Activated CD4-positive, alpha-beta T cell treated with anti-CD3 and anti-CD28 coated beads for 36 hours (primary cell): ENCODE data around the gene SPATA21. TPM values are rescaled to one million over a fixed set of nuclear protein-coding genes. Genes with fewer than 3 reads are reported as not detected.

ENCODE experiments used
- ATAC-seq: fragments of 200-7000 bp; cut with Tn5 transposase; one replicate; pipeline ENCODE4 v1.10.0; 2021; ENCODE audit warnings: mild to moderate bottlenecking, moderate library complexity
- CTCF ChIA-PET: fragments of 350-600 bp; sonication (Branson Sonifier 250); formaldehyde crosslinking; loops from one replicate; lab custom pipeline; 2021; ENCODE audit warnings: antibody characterized with exemption; lab: Charles Lee
- POLR2A ChIA-PET: fragments of 350-600 bp; sonication (Branson Sonifier 250); formaldehyde crosslinking; loops from one replicate; lab custom pipeline; 2021; ENCODE audit warnings: antibody characterized with exemption, inconsistent platforms; lab: Charles Lee
- DNase-seq: peaks from one replicate; pipeline ENCODE4 v3.0.0-alpha.2; 2020
- H3K27ac Mint-ChIP-seq: one replicate; pipeline ENCODE4 v1.8.0; 2021; ENCODE audit warnings: mixed read lengths
- H3K27me3 Mint-ChIP-seq: one replicate; pipeline ENCODE4 v1.8.0; 2021; ENCODE audit warnings: mixed read lengths
- H3K36me3 Mint-ChIP-seq: one replicate; pipeline ENCODE4 v1.8.0; 2021; ENCODE audit warnings: low read depth, mixed read lengths
- H3K4me1 Mint-ChIP-seq: one replicate; pipeline ENCODE4 v1.8.0; 2021; ENCODE audit warnings: mixed read lengths
- H3K4me3 Mint-ChIP-seq: one replicate; pipeline ENCODE4 v1.8.0; 2021; ENCODE audit warnings: mild to moderate bottlenecking, moderate library complexity, mixed read lengths
- H3K9me3 Mint-ChIP-seq: one replicate; pipeline ENCODE4 v1.8.0; 2021; ENCODE audit warnings: low read depth, mixed read lengths
- intact Hi-C, 2 experiments: fragments of 100-400 bp; cut with DNase I in 1 of 2; cut with micrococcal nuclease in 1 of 2; formaldehyde crosslinking; loops; one replicate each; pipeline versions ENCODE4 v1.14.2 to v1.15.1; 2022 to 2024; cut with DNase I, micrococcal nuclease
- total RNA-seq, 2 experiments: library from RNA; stranded (reverse); gene quantifications; one replicate each; pipeline ENCODE4 v1.2.3, GENCODE V29; 2021

The SPATA21 gene
- total RNA-seq, 2 experiments from 2014 or later, result not detected

- Mint-ChIP-seq H3K27me3 (no peaks in the 10 kb centered on the region), H3K36me3 (no peaks in the 10 kb centered on the region), H3K4me1 (peaks cover 30% of the 10 kb centered on the region), H3K4me3 (peak overlapping the region; percentile 38), H3K9me3 (no peaks in the 10 kb centered on the region), H3K27ac (peak overlapping the region; percentile 88)
- ChIA-PET POLR2A (no interaction called here), CTCF (interaction anchor here (0.7 kb wide), 1 partner anchor 19 kb away, joined by 3 read pairs; no protein-coding TSS in a partner anchor)
- intact Hi-C loops, result loop anchor here in 1 of 2 experiments (5.0 to 10.0 kb wide), 2 partner anchors 76 to 304 kb away; no protein-coding TSS in a partner anchor
- ATAC-seq, result no peak
- DNase-seq, result no peak
Observed at GRCh38 chr1:16421201-16421600, 16.0 kb downstream of the SPATA21 start.

DNA sequence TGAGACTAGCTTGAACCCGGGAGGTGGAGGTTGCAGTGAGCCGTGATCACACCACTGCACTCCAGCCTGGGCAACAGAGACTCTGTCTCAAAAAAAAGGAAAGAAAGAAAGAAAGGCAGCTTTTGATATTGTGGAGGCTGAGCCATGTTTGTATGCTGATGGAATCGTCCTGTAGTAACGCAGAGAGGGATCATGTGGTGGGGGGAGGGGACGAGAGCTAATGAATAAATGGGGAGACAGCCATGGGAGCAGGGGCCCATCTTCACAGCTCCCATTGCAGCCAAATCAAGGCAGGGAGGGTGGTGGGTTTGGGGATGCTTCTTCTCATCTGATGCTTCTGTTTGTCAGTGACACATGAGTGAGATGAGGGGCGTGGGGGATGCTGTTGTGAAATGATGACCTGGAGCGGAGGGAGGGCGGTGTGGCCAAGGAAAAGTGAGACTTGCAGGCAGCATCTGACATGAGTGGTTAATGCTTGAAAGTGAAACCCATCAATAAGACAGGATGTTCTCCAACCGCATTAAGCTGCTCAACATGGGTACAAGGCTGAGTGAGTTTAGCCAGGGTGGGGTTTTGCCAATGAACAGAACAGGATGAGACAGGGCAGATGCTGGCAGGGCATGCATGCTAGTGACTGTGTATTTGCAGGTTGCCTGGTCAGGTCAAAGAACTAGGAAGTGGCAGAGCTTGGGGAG, 16.7 kb downstream of the SPATA21 start:
- H3K4me1 Mint-ChIP-seq, result peaks cover 30% of the 10 kb centered on the region
- ChIA-PET POLR2A (interaction anchor here (0.8 kb wide), 2 partner anchors 20 to 53 kb away, joined by 3 to 4 read pairs; partner anchors contain the start of gene NECAP2), CTCF (interaction anchor here (0.7 kb wide), 2 partner anchors 20 to 44 kb away, joined by 3 read pairs; no protein-coding TSS in a partner anchor)
- DNase-seq (peak; percentile 84), ATAC-seq (peak; percentile 97)
- H3K36me3 Mint-ChIP-seq, result no peaks in the 10 kb centered on the region
- intact Hi-C loops, result loop anchor here in 1 of 2 experiments (1.0 to 10.0 kb wide), 4 partner anchors 20 to 304 kb away; partner anchors contain the start of genes NECAP2 and SZRD1
- peak overlapping the region; percentile 88 for H3K27ac Mint-ChIP-seq
- no peaks in the 10 kb centered on the region for H3K9me3 Mint-ChIP-seq
- H3K4me3 Mint-ChIP-seq, result peak overlapping the region; percentile 38
- H3K27me3 Mint-ChIP-seq, result no peaks in the 10 kb centered on the region

- ATAC-seq (peak; percentile 36), DNase-seq (peak; percentile 38)
- intact Hi-C loops, result no loop called here
- POLR2A ChIA-PET, result interaction anchor here (0.7 kb wide), 1 partner anchor 571 kb away, joined by 4 read pairs; the partner anchor contains the start of gene SPEN
- H3K4me1 Mint-ChIP-seq, result peaks cover 30% of the 10 kb centered on the region
- no peaks in the 10 kb centered on the region for H3K36me3 Mint-ChIP-seq
- H3K9me3 Mint-ChIP-seq, result no peaks in the 10 kb centered on the region
- CTCF ChIA-PET, result no interaction called here
- peak overlapping the region; percentile 82 for H3K27ac Mint-ChIP-seq
- no peak overlapping the region for H3K4me3 Mint-ChIP-seq
- H3K27me3 Mint-ChIP-seq, result no peaks in the 10 kb centered on the region
Observed at GRCh38 chr1:16418823-16419425, 18.3 kb downstream of the SPATA21 start.

GRCh38 chr1:16413191-16413590, 24.0 kb downstream of the SPATA21 start:
- no peak for ATAC-seq
- no peaks in the 10 kb centered on the region for H3K9me3 Mint-ChIP-seq
- H3K36me3 Mint-ChIP-seq, result no peaks in the 10 kb centered on the region
- no peaks in the 10 kb centered on the region for H3K27me3 Mint-ChIP-seq
- H3K4me3 Mint-ChIP-seq, result no peak overlapping the region
- no peak for DNase-seq
- POLR2A ChIA-PET, result no interaction called here
- CTCF ChIA-PET, result no interaction called here
- intact Hi-C loops, result no loop called here
- H3K4me1 Mint-ChIP-seq, result no peaks in the 10 kb centered on the region
- no peak overlapping the region for H3K27ac Mint-ChIP-seq

GRCh38 chr1:16410803-16411202, 26.4 kb downstream of the SPATA21 start:
- intact Hi-C loops, result no loop called here
- Mint-ChIP-seq H3K9me3 (no peaks in the 10 kb centered on the region), H3K27ac (no peak overlapping the region), H3K27me3 (no peaks in the 10 kb centered on the region), H3K4me3 (no peak overlapping the region), H3K4me1 (no peaks in the 10 kb centered on the region), H3K36me3 (no peaks in the 10 kb centered on the region)
- CTCF ChIA-PET, result no interaction called here
- POLR2A ChIA-PET, result no interaction called here
- ATAC-seq (no peak), DNase-seq (no peak)

GRCh38 chr1:16409536-16410152, 27.6 kb downstream of the SPATA21 start:
- CTCF ChIA-PET, result no interaction called here
- Mint-ChIP-seq H3K27ac (no peak overlapping the region), H3K27me3 (no peaks in the 10 kb centered on the region), H3K4me1 (no peaks in the 10 kb centered on the region), H3K9me3 (no peaks in the 10 kb centered on the region), H3K4me3 (no peak overlapping the region), H3K36me3 (no peaks in the 10 kb centered on the region)
- intact Hi-C loops, result no loop called here
- POLR2A ChIA-PET, result no interaction called here
- no peak for DNase-seq
- ATAC-seq, result no peak

GRCh38 chr1:16406868-16407267, 30.4 kb downstream of the SPATA21 start:
- no peak overlapping the region for H3K4me3 Mint-ChIP-seq
- ChIA-PET POLR2A (no interaction called here), CTCF (interaction anchor here (0.6 kb wide), 1 partner anchor 512 kb away, joined by 3 read pairs; no protein-coding TSS in a partner anchor)
- no peaks in the 10 kb centered on the region for H3K4me1 Mint-ChIP-seq
- H3K27me3 Mint-ChIP-seq, result no peaks in the 10 kb centered on the region
- intact Hi-C loops, result no loop called here
- no peak for DNase-seq
- ATAC-seq, result no peak
- no peak overlapping the region for H3K27ac Mint-ChIP-seq
- H3K9me3 Mint-ChIP-seq, result no peaks in the 10 kb centered on the region
- no peaks in the 10 kb centered on the region for H3K36me3 Mint-ChIP-seq

DNA sequence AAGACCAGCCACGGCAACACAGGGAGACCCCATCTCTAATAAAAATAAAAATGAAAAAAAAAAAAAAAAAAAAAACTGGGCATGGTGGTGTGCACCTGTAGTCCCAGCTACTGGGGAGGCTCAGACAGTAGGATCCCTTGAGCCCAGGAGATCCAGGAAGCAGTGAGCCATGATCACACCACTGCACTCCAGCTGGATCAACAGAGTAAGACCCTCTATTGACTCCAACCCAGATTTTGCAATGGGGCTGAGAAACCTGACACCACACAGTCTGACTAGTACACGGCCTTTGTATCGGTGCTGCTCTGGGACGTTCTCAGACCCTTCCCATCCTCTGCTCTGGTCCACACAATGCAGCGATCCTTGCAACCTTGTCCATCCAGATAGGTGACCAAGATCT, 31.8 kb downstream of the SPATA21 start:
- no peaks in the 10 kb centered on the region for H3K9me3 Mint-ChIP-seq
- no peaks in the 10 kb centered on the region for H3K4me1 Mint-ChIP-seq
- ChIA-PET CTCF (interaction anchor here (0.6 to 0.7 kb wide), 3 partner anchors 9 to 312 kb away, joined by 3 to 5 read pairs (median 5); no protein-coding TSS in a partner anchor), POLR2A (interaction anchor here (0.7 kb wide), 1 partner anchor 594 kb away, joined by 6 read pairs; no protein-coding TSS in a partner anchor)
- ATAC-seq, result no peak
- no peaks in the 10 kb centered on the region for H3K27me3 Mint-ChIP-seq
- no peaks in the 10 kb centered on the region for H3K36me3 Mint-ChIP-seq
- no peak overlapping the region for H3K27ac Mint-ChIP-seq
- intact Hi-C loops, result no loop called here
- no peak overlapping the region for H3K4me3 Mint-ChIP-seq
- DNase-seq, result no peak

DNA sequence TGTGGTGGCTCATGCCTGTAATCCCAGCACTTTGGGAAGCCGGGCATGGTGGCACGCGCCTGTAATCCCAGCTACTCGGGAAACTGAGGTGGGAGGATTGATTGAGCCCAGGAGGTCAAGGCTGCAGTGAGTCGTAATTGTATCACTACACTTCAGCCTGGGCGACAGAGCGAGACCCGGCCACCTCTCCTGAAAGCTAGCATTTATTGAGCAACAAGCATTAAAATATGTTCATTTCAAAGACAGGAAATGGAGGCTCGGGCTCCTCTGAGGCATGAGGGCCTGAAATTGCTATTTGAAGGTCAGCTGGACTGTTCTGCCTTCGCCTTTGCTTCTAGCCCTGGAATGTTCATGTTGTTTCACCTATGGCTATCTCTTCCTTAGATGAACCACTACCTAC, 34.5 kb downstream of the SPATA21 start:
- Mint-ChIP-seq H3K27ac (no peak overlapping the region), H3K9me3 (no peaks in the 10 kb centered on the region), H3K27me3 (no peaks in the 10 kb centered on the region), H3K4me1 (no peaks in the 10 kb centered on the region), H3K4me3 (no peak overlapping the region), H3K36me3 (peaks cover 2% of the 10 kb centered on the region)
- ChIA-PET POLR2A (no interaction called here), CTCF (no interaction called here)
- intact Hi-C loops, result no loop called here
- ATAC-seq (no peak), DNase-seq (no peak)

DNA sequence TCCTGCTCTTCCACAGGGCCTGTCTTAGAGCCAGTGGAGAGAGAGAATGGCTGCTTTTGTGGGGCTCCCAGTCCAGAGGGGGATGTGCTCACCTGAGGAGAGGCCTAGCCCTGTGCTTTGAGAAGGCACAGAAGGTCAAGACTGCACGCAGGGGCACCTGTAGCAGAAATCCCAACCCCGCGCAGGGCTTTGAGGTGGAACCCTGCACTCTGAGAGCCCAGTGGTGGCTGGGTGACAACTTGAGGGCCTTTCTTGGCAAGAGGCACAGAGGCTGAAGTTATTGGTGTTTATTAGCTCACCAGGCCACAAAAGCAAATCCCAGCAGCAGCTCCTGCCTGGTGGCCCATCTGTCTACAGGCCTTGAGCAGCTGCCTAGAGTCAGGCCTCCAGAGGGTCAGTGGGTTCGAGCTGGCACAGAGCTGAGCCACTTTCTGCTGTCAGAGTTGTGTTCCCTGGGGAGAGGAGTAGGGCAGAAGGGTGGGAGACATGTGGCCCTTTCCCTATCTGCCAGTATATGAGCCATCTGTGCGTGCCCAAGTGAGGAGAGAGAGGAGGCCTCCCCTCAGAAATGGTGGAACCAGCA, 38.8 kb downstream of the SPATA21 start:
- H3K9me3 Mint-ChIP-seq, result no peaks in the 10 kb centered on the region
- CTCF ChIA-PET, result no interaction called here
- intact Hi-C loops, result no loop called here
- POLR2A ChIA-PET, result no interaction called here
- peaks cover 14% of the 10 kb centered on the region for H3K4me1 Mint-ChIP-seq
- H3K27me3 Mint-ChIP-seq, result no peaks in the 10 kb centered on the region
- no peak overlapping the region for H3K27ac Mint-ChIP-seq
- DNase-seq (no peak), ATAC-seq (no peak)
- H3K4me3 Mint-ChIP-seq, result no peak overlapping the region
- H3K36me3 Mint-ChIP-seq, result peaks cover 19% of the 10 kb centered on the region

DNA sequence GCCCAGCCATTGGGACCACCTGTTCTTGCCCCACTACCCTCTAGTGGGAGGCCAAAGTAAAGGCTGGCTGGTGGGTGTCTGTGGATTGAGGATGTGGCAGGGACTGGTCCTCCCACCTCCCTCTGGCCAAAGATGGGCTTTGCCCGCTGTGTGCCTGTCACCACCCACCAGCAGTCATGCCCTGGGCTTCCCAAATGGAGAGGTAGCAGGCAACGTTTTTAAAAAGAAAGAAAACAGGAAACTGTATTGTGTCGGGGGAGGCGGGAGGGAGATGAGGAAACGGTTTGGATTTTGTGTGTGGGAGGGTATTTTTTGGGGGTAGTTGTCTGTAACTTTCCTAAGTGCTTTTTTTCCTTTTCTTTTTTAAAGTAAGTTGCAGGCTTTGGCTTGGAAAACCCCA, 40.1 kb downstream of the SPATA21 start:
- Mint-ChIP-seq H3K27ac (peak overlapping the region; percentile 56), H3K4me3 (no peak overlapping the region), H3K4me1 (peaks cover 27% of the 10 kb centered on the region), H3K27me3 (no peaks in the 10 kb centered on the region), H3K9me3 (no peaks in the 10 kb centered on the region), H3K36me3 (peaks cover 32% of the 10 kb centered on the region)
- ChIA-PET CTCF (no interaction called here), POLR2A (no interaction called here)
- DNase-seq (no peak), ATAC-seq (no peak)
- intact Hi-C loops, result no loop called here
